ENCODE results near the gene PKN1.
"Not testable (repeated sequence)": the region's sequence is repeated elsewhere in the genome, so short reads cannot be mapped to it uniquely, and the experiment has no call there.

PKN1 gene

GRCh38 chr19:14492756-14493337, 59.7 kb downstream of the PKN1 start:
- no peak for DNase-seq

GRCh38 chr19:14494411-14494810, 61.3 kb downstream of the PKN1 start:
- DNase-seq, result no peak

GRCh38 chr19:14494910-14495671, 62.0 kb downstream of the PKN1 start:
- no peak for DNase-seq

- no peak for DNase-seq
These were observed 62.5 kb downstream of the PKN1 start for GRCh38 chr19:14495672-14496028.

- peak; percentile 90 to 92 for DNase-seq
These were observed 63.1 kb downstream of the PKN1 start, which contains the start of gene GIPC1 for GRCh38 chr19:14496029-14496833. GIPC1 (minus strand) TSS chr19:14496127; CDS start chr19:14482976, 13,151 bp downstream.

GRCh38 chr19:14496834-14497227, 63.7 kb downstream of the PKN1 start:
- DNase-seq, result no peak

- DNase-seq, result no peak
These were observed 64.3 kb downstream of the PKN1 start for GRCh38 chr19:14497228-14497921.

GRCh38 chr19:14502334-14503092, 69.4 kb downstream of the PKN1 start:
- DNase-seq, result no peak

- no peak for DNase-seq
These were observed 70.2 kb downstream of the PKN1 start for GRCh38 chr19:14503285-14503684.

- DNase-seq, result not testable (repeated sequence)
These were observed 71.5 kb downstream of the PKN1 start for GRCh38 chr19:14504575-14504974.

- peak; percentile 88 to 91 for DNase-seq
These were observed 72.6 kb downstream of the PKN1 start for GRCh38 chr19:14505488-14506239.

GRCh38 chr19:14507704-14508542, 74.8 kb downstream of the PKN1 start:
- DNase-seq, result no peak

- DNase-seq, result no peak
These were observed 77.5 kb downstream of the PKN1 start for GRCh38 chr19:14510311-14511228.

GRCh38 chr19:14511229-14511593, 78.1 kb downstream of the PKN1 start:
- no peak for DNase-seq

GRCh38 chr19:14512406-14512961, 79.4 kb downstream of the PKN1 start:
- no peak for DNase-seq

GRCh38 chr19:14514215-14514863, 81.2 kb downstream of the PKN1 start:
- DNase-seq, result no peak

GRCh38 chr19:14515501-14516047, 82.5 kb downstream of the PKN1 start:
- no peak for DNase-seq

- DNase-seq, result no peak
These were observed 83.0 kb downstream of the PKN1 start for GRCh38 chr19:14516048-14516534.
